ENCODE data around the gene ATN1.
A peak's percentile ranks its signal among the peaks of the same experiment; 100 is the strongest.

ATN1 gene

DNA sequence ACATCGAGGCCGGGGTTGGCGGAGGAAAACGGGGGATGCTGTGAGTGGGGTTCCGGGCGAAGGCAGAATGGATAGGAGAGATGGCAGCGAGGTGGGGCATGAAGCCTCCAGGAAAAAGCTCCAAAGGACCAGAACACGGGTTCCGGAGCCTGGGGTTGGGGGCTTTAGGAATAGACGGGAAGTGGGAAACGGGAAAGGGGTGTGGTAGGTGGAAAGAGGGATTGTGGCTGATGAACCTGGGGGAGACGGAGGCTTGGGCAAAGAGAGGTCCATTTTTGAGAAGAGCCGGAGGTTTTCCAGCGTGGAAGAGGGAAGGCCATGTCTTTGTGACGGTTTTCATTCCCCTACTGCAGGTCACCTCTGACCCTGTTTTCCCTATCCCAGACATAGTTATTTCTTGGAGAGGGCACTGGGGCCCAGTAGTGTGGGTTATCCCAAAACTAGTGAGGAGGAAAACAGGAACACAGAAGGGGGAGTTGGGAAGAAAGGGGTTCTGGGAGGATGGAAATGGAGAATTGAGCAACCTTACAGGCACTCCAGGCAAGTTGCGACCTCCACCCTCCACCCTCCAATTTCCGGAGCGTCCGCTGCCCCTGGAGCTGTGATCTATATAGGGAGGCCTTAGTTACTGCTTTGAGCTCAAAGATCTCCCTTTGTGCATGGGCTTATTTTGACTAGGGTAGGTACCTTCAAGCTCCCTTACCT lies 1.1 kb downstream of the ATN1 start:
- no peak for DNase-seq

GRCh38 chr12:6929466-6930452 lies 2.0 kb downstream of the ATN1 start:
- DNase-seq = no peak

- DNase-seq = no peak
Observed at GRCh38 chr12:6932766-6933165, 5.0 kb downstream of the ATN1 start.

DNA sequence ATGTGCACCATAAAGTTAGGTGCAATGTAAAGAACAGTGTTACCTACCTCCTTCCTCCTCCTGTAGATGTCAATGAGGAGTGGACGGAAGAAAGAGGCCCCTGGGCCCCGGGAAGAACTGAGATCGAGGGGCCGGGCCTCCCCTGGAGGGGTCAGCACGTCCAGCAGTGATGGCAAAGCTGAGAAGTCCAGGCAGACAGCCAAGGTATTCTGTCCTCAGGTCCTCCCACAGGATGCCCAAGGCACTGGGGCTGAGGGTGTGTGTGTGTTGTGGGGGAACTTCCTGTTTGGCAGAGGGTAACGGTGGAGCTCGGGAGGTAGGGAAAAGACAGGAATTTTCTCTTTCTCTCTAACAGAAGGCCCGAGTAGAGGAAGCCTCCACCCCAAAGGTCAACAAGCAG lies 6.4 kb downstream of the ATN1 start:
- DNase-seq = no peak

DNA sequence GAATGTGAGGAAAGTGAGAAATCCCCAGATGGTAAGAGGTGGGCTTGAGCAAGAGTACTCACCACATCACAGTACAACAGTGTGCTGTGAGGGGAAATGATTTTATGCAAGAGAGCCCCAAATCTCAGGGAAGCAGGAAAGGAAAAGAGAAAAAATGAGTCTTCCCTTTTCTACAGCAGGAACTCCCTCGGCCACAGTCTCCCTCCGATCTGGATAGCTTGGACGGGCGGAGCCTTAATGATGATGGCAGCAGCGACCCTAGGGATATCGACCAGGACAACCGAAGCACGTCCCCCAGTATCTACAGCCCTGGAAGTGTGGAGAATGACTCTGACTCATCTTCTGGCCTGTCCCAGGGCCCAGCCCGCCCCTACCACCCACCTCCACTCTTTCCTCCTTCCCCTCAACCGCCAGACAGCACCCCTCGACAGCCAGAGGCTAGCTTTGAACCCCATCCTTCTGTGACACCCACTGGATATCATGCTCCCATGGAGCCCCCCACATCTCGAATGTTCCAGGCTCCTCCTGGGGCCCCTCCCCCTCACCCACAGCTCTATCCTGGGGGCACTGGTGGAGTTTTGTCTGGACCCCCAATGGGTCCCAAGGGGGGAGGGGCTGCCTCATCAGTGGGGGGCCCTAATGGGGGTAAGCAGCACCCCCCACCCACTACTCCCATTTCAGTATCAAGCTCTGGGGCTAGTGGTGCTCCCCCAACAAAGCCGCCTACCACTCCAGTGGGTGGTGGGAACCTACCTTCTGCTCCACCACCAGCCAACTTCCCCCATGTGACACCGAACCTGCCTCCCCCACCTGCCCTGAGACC lies 7.8 kb downstream of the ATN1 start:
- no peak for DNase-seq

DNA sequence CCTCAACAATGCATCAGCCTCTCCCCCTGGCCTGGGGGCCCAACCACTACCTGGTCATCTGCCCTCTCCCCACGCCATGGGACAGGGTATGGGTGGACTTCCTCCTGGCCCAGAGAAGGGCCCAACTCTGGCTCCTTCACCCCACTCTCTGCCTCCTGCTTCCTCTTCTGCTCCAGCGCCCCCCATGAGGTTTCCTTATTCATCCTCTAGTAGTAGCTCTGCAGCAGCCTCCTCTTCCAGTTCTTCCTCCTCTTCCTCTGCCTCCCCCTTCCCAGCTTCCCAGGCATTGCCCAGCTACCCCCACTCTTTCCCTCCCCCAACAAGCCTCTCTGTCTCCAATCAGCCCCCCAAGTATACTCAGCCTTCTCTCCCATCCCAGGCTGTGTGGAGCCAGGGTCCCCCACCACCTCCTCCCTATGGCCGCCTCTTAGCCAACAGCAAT lies 8.5 kb downstream of the ATN1 start:
- DNase-seq = no peak

- no peak for DNase-seq
Observed at GRCh38 chr12:6936636-6937480, 9.1 kb downstream of the ATN1 start.

- DNase-seq = peak; percentile 65
Observed at GRCh38 chr12:6937481-6938352, 10.0 kb downstream of the ATN1 start.

- no peak for DNase-seq
Observed at GRCh38 chr12:6938353-6939190, 10.8 kb downstream of the ATN1 start.

GRCh38 chr12:6939191-6939540 lies 11.4 kb downstream of the ATN1 start:
- DNase-seq = no peak

- DNase-seq = no peak
Observed at GRCh38 chr12:6941267-6941666, 13.5 kb downstream of the ATN1 start.

DNA sequence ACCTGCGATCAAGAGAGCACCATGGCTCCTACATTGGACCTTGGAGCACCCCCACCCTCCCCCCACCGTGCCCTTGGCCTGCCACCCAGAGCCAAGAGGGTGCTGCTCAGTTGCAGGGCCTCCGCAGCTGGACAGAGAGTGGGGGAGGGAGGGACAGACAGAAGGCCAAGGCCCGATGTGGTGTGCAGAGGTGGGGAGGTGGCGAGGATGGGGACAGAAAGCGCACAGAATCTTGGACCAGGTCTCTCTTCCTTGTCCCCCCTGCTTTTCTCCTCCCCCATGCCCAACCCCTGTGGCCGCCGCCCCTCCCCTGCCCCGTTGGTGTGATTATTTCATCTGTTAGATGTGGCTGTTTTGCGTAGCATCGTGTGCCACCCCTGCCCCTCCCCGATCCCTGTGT lies 14.0 kb downstream of the ATN1 start:
- no peak for DNase-seq

DNA sequence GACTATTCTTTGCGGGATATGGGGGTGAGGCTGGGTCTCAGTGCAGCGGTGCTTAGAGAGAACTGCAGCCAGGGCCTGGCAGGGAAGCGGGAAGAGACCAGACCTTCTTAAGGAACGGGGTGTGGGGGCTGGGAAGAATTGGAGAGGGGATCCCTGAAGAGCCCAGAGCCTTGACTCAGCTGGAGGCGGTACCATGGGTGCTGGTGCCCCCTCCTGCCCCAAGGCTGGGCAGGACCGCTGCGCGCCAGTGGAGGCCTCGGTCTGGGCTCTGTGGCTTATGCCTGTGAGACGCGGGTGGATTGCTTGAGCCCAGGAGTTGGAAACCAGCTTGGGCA lies 14.5 kb downstream of the ATN1 start:
- no peak for DNase-seq

DNA sequence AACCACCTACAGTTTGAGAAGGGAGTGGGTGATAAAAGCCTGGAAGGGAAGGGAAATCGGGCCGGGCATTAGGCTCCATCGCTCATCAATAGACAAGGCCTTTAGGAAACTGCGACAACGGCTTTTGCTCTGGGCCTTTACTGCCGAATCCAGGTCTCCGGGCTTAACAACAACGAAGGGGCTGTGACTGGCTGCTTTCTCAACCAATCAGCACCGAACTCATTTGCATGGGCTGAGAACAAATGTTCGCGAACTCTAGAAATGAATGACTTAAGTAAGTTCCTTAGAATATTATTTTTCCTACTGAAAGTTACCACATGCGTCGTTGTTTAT lies 15.6 kb downstream of the ATN1 start:
- no peak for DNase-seq

- DNase-seq = peak; percentile 75
Observed at GRCh38 chr12:6943722-6944380, 16.1 kb downstream of the ATN1 start, which contains the start of the genes C12orf57 and RNU7-1. TSS of gene C12orf57 (plus strand) at chr12:6944022. CDS start at chr12:6944122, 100 bp downstream. TSS of gene RNU7-1 (plus strand) at chr12:6943816.

GRCh38 chr12:6944381-6945186 lies 16.8 kb downstream of the ATN1 start:
- peak; percentile 81 for DNase-seq

DNA sequence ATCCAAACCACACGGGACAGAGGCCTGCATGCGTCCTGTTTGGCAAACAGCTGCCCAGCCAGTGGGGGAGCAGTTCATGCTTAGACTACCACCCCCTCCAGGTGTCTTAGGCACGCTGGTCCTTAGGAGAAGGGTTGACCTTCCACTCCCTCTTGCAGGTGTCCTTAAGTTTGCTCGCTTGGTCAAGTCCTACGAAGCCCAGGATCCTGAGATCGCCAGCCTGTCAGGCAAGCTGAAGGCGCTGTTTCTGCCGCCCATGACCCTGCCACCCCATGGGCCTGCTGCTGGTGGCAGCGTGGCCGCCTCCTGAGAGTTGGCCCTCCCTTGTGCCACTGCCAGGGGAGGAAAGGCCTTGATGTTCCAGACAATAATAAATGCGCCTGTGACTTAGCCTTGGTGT lies 17.9 kb downstream of the ATN1 start:
- DNase-seq = no peak

DNA sequence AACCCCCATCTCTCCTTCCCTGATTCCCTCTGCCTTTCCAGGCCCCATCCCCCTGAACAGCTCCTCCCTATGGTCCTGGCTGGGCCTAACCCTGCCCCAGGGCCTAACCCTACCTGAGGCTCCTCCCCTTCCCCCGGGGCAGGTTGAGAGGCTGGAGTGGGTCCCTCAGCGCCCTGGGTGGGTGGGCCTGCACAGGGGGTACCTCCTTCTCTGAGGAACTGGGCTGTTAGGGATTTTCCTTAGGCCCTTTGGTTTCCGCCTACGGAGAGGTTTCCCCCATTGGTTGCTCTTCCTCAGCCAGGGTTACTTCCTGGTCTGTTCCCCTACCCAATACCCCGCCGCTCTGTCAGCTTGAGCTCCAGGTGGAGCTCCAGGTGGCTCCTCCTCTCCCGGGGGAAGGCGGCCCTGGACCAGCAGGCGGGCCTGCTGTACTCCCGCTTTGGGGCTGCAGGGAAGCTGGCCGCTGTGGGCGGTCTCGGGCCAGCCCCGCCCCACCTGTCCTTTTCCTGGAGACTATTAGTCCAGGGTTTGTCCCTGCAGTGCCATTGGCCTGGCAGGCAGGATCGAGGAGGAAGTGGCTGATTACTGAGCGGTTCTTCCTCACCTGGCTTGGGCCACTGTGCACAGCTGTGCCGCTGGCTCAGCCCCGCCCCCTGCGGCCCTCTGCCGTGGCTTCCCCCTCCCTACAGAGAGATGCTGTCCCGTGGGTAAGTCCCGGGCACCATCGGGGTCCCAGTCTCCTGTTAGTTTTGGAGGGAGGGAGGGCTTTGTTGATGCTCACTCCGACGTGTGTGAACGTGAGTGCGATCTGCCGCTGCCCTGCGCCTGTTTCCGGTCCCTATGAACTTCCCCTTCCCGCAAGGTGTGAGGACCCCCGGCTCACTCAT lies 18.5 kb downstream of the ATN1 start:
- no peak for DNase-seq
